Ectodermal cell (in vitro differentiated cells): Measurements from ENCODE around the gene COA5.
"Not testable (repeated sequence)": the region's sequence is repeated elsewhere in the genome, so short reads cannot be mapped to it uniquely, and the experiment has no call there.

Experiments used
- H3K27ac ChIP-seq: 2 replicates; pipeline ENCODE4 v1.7.0; 2013; ENCODE audit warnings: mild to moderate bottlenecking, low read depth, low read length; ENCODE audit not compliant: insufficient read depth, poor library complexity, severe bottlenecking
- H3K27me3 ChIP-seq: 2 replicates; pipeline ENCODE4 v1.7.0; 2013; ENCODE audit warnings: mild to moderate bottlenecking, low read length; ENCODE audit not compliant: insufficient read depth, control insufficient read depth, poor library complexity, severe bottlenecking
- H3K36me3 ChIP-seq: one replicate; pipeline ENCODE4 v1.7.0; 2013; ENCODE audit warnings: low read length; ENCODE audit not compliant: control insufficient read depth, insufficient read depth
- H3K4me1 ChIP-seq: one replicate; pipeline ENCODE4 v1.7.0; 2013; ENCODE audit warnings: low read length; ENCODE audit not compliant: control insufficient read depth, insufficient read depth
- H3K4me3 ChIP-seq: 2 replicates; pipeline ENCODE4 v1.7.0; 2013; ENCODE audit warnings: low read depth, low read length, control low read depth; ENCODE audit not compliant: insufficient read depth
- H3K9me3 ChIP-seq: 2 replicates; pipeline ENCODE4 v1.7.0; 2013; ENCODE audit warnings: mild to moderate bottlenecking, low read length, moderate library complexity; ENCODE audit not compliant: control insufficient read depth
- WGBS, 2 experiments: methylation state at CpG; one replicate each; pipeline ENCODE4 v1.1.7; 2013; ENCODE audit warnings: missing lambda C conversion rate in 2 of 2; 5-methylcytosine and 5-hydroxymethylcytosine counted together

Gene COA5

DNA sequence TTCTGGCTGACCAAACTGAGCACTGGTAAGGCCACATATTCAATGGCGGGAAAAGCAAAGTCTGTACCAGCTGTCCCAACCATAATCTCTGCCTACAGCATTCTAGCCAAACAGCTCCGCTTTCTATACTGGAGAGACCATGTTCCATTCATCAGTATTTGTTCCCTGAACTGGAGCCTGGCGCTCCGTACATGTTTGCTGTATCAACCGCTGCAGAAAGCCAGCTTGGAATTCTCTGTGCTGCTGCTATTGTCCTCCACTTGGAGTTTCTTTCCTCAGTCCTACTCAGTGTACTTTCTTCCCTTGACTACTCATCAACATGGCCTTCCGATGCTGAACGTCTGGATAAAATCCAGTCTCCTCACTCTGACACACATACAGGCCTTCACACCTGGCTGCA, 1.9 kb downstream of the COA5 start:
- Histone ChIP-seq H3K4me1 (peaks cover 10% of the 10 kb centered on the region), H3K27me3 (no peaks in the 10 kb centered on the region), H3K9me3 (no peaks in the 10 kb centered on the region), H3K4me3 (no peak overlapping the region), H3K36me3 (peaks cover 3% of the 10 kb centered on the region), H3K27ac (no peak overlapping the region)
- WGBS, 2 experiments, result 92 to 94% methylated on average over 7 of the region's 7 CpGs

DNA sequence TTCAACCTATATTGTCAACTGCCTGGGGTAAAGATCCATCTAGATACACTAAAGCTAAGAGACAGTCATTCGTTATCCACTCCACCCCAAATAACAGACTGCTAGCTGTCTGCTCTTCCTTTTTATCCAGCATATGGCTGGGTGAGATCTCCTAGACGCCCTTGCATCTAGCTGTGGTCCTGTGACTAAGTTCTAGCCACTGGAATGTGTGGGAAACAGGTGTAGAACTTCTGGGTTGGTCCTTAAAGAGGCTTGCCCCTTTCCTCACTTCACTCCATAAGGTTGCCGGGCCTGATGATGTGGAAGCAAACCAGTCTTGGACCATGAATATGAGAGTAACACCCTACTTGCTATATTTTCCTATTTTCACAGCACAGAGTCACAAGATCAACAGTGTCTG, 3.2 kb downstream of the COA5 start:
- WGBS, 2 experiments, result 89 to 96% methylated on average over 3 of the region's 3 CpGs
- H3K36me3 ChIP-seq, result no peaks in the 10 kb centered on the region
- no peak overlapping the region for H3K27ac ChIP-seq

DNA sequence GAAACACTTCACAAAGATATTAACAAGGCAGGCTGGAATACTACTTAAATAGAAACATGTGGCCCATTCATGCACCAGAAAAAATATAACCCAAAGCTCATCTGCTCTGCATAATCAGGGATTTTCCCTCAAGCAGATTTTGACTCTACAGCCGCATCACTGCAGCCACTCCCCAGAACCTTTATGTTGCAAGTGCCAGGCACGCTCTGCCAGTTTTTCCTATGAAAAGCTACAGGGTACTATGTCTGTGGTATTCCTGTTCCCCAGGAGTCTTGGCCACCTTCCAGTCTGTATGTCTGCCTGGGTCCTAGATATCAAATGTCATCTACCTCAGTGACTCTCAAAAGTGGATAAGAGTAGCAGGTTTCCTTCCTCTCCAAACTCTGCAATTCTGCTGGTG, 3.8 kb downstream of the COA5 start:
- Histone ChIP-seq H3K36me3 (peaks cover 5% of the 10 kb centered on the region), H3K27ac (no peak overlapping the region), H3K4me1 (peaks cover 3% of the 10 kb centered on the region), H3K4me3 (no peak overlapping the region), H3K27me3 (no peaks in the 10 kb centered on the region), H3K9me3 (no peaks in the 10 kb centered on the region)
- 96 to 99% methylated on average over 2 of the region's 2 CpGs for WGBS, 2 experiments

More for the DNA sequence above, 3.2 kb downstream of the COA5 start:
- Histone ChIP-seq H3K9me3 (no peaks in the 10 kb centered on the region), H3K4me3 (no peak overlapping the region), H3K27me3 (no peaks in the 10 kb centered on the region), H3K4me1 (peaks cover 8% of the 10 kb centered on the region)

DNA sequence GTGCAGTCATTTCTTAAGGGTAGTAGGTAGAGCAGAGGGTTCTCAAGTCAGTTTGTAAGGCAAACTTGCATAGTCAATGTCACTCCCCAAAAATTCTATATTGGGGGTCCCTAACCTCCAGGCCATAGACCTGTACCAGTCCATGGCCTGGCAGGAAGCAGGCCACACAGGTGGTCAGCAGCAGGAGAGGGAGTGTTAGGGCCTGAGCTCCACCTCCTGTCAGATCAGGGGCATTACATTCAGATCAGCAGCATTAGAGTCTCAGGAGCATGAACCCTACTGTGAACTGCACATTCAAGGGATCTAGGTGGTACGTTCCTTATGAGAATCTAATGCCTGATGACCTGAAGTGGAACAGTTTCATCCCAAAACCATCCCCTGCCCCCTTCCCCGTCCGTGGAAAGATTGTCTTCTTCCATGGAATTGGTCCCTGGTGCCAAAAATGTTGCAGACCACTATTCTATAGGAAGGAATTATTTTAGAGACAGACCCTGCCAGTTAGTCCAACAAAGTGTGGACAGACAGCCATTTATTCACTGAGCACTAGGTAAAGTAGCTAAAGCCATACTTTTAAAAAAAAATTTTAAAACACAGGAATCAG, 6.7 kb downstream of the COA5 start:
- peaks cover 15% of the 10 kb centered on the region for H3K36me3 ChIP-seq
- H3K27me3 ChIP-seq, result no peaks in the 10 kb centered on the region
- 68 to 73% methylated on average over 3 of the region's 3 CpGs for WGBS, 2 experiments

DNA sequence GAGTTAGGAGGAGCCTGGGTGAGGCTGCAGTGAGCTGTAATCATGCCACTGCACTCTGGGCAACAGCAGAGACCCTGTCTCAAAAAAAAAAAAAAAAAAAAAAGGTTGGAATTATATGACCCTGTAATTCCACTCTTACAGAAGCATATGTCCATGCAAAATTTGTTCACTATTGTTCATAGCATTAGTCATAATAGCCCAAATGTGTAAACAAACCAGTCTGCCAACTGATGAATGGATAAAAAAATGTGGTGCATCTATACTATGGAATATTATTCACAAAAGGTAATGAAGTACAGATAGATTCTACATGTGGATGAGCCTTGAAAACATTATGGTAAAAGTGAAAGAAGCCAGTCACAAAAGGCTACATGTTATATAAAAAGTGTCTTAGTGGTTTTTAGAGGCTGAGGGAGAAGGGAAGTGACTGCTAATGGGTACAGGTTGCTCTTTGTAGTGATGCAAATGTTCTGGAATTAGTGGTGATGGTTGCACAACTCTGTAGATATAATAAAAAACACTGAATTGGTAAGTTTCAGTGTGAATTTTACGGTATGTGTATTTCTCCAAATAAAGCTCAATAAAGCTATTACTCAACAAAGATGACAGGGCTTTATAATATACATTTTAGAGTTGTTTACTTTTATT, 9.4 kb downstream of the COA5 start:
- H3K36me3 ChIP-seq, result peaks cover 15% of the 10 kb centered on the region

More for the DNA sequence above, 6.7 kb downstream of the COA5 start:
- no peak overlapping the region for H3K4me3 ChIP-seq
- no peak overlapping the region for H3K27ac ChIP-seq
- H3K9me3 ChIP-seq, result no peaks in the 10 kb centered on the region
- H3K4me1 ChIP-seq, result no peaks in the 10 kb centered on the region

DNA sequence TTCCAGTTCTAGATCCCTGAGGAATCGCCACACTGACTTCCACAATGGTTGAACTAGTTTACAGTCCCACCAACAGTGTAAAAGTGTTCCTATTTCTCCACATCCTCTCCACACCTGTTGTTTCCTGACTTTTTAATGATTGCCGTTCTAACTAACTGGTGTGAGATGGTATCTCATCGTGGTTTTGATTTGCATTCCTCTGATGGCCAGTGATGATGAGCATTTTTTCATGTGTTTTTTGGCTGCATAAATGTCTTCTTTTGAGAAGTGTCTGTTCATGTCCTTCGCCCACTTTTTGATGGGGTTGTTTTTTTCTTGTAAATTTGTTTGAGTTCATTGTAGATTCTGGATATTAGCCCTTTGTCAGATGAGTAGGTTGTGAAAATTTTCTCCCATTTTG, 13.6 kb downstream of the COA5 start:
- not testable (repeated sequence) for H3K27me3 ChIP-seq, H3K4me1 ChIP-seq, H3K27ac ChIP-seq, H3K4me3 ChIP-seq, H3K9me3 ChIP-seq
- WGBS, 2 experiments, result 92% methylated on average over 2 of the region's 4 CpGs; no CpG with 5 or more reads in 1 of the 2 experiments
- peaks cover 11% of the 10 kb centered on the region for H3K36me3 ChIP-seq

More for the DNA sequence above, 9.4 kb downstream of the COA5 start:
- whole genome bisulfite sequencing, 2 experiments, result no CpG with 5 or more reads among the region's 1 CpG
- no peak overlapping the region for H3K4me3 ChIP-seq
- H3K9me3 ChIP-seq, result no peaks in the 10 kb centered on the region
- H3K27ac ChIP-seq, result no peak overlapping the region
- H3K4me1 ChIP-seq, result no peaks in the 10 kb centered on the region
- no peaks in the 10 kb centered on the region for H3K27me3 ChIP-seq

DNA sequence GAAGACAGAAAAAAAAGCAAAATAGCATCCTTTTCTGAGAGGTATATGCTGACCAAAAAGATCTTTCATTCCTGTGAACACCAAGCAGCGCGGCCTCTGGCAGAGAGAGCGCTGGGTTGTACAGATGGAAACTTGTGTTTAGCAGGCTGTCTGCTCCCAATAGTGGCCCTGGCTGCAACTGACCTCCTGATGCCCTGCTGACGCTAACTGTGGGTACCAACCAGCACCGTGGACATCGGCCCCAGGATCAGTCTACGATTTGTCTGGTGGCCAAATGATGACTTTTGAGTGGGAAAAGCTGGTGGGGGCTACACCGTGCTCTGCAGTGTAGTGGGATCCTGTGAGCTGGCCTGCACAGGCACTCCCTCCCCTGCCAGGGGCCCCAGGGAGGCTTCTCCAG, 15.7 kb downstream of the COA5 start:
- Histone ChIP-seq H3K27me3 (no peaks in the 10 kb centered on the region), H3K4me1 (no peaks in the 10 kb centered on the region), H3K36me3 (peaks cover 3% of the 10 kb centered on the region), H3K9me3 (no peaks in the 10 kb centered on the region), H3K4me3 (no peak overlapping the region), H3K27ac (no peak overlapping the region)
- 94 to 96% methylated on average over 8 of the region's 8 CpGs for WGBS, 2 experiments

DNA sequence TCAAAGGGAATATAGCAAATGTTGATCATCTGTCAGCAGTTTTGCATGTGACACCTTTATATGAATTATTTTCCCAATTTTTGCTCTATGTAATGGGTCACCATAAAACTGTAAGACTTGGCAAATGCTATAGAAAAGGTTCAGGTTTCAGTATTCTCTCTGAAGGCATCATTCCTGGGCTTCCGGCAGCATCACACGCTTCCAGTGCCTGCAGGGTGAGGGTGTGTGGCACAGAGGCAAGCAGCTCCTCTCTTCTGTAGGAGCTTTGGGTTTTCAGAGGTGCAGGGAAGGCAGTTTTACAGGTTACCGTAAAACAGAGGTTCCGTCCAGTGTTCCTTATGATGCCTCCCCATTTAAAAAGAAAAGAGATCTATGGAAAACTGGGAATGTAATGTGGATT, 18.8 kb downstream of the COA5 start:
- Histone ChIP-seq H3K4me3 (no peak overlapping the region), H3K27ac (no peak overlapping the region), H3K4me1 (no peaks in the 10 kb centered on the region), H3K27me3 (no peaks in the 10 kb centered on the region), H3K9me3 (no peaks in the 10 kb centered on the region), H3K36me3 (no peaks in the 10 kb centered on the region)
- 93 to 98% methylated on average over 4 of the region's 4 CpGs for WGBS, 2 experiments

DNA sequence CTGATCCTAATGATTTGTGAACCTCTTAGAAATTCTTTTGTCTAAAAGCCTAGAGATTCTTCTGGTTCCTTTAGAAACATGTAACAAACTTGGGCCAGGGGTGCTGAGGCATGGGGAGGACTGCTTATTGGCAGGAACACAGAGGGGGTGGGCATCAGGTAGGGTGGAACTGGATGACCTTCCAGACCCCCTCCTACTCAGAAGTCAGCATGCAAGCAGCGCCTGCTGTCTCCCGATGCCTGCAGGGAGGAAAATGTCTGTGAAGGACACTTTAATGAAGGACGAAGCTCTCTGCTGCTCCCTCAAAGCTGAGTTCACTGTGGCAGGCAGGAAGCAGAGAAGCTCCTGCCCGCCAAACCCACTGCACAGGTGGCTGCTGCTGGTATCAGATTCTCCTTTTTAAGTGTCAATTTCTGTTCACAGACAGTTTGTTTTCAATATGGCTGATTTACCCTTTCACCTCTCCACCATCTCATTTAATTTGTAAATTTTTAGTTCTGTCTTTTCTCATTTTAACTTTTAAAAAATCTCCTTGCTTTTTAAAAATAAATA, 19.4 kb downstream of the COA5 start:
- H3K36me3 ChIP-seq, result no peaks in the 10 kb centered on the region
- 82 to 84% methylated on average over 4 of the region's 4 CpGs for WGBS, 2 experiments
- H3K4me1 ChIP-seq, result no peaks in the 10 kb centered on the region
- no peak overlapping the region for H3K4me3 ChIP-seq
- no peak overlapping the region for H3K27ac ChIP-seq
- H3K9me3 ChIP-seq, result no peaks in the 10 kb centered on the region
- H3K27me3 ChIP-seq, result no peaks in the 10 kb centered on the region

DNA sequence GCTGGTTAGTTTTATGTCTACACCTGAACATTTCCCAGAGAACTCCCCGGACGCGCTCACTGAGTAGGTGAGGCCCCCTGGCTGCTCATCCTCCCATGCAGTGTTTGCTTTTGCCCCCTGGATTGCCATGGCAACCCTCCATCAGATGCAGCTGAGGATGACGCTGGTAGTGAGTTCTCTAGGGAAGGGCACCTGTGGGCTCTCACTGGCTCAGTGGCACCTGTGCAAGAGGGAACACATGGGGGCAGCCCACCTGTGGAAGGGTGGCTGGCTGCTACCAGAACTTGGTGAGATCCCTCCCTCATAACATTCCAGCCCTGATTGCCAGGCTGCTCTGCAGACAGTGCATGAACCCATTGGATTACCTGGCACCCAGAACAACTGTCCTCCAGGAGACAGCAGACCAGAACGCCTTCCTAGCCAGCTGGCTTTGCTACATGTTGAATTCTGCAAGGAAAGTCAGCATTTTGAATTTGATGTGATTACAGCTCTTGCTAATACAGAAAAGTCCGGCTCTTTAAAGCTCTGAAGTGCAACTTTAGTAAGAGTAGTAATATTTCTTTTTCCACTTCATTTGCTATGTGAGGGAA, 21.7 kb downstream of the COA5 start:
- no peaks in the 10 kb centered on the region for H3K4me1 ChIP-seq
- H3K36me3 ChIP-seq, result no peaks in the 10 kb centered on the region
- WGBS, 2 experiments, result 89 to 95% methylated on average over 6 of the region's 6 CpGs
- no peak overlapping the region for H3K4me3 ChIP-seq
- no peaks in the 10 kb centered on the region for H3K27me3 ChIP-seq
- no peaks in the 10 kb centered on the region for H3K9me3 ChIP-seq
- no peak overlapping the region for H3K27ac ChIP-seq
